Measurements from ENCODE around the gene CSMD2.

CSMD2 gene

DNA sequence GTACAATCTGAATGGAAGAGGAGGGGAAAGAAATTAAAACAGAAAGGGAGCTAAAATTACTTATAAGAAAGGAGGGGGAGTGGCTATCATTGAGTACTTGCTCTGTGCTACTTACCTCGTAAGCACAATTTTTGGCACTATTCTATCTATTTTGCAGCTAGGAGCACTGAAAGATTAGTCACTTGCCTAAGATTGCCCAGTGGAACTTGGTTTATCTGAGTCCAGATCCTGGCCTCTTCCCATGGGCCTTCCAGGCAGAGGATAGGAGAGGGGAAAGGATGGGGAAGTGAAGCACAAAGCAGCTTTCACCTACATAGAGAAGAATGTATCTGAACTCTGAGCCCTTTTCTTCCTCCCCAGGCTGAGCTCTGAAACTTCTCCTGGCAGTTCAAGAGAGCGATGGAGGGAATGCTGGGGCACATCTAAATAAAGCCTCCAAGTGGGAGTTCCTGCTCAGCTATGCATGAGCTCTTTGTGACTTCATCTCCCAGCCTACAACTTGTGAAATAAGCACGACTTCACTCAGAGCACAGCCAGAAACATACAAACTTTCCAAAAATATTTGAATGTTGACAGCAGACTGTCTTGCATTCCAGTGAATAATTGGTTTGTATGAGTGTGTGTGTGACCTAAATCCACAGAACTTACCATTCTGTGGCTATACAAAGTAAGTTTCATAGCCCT lies 271.7 kb downstream of the CSMD2 start:
- DNase-seq, result no peak

- DNase-seq, result no peak
These were observed 278.5 kb downstream of the CSMD2 start for GRCh38 chr1:33886496-33886895.

GRCh38 chr1:33880305-33880704 lies 284.7 kb downstream of the CSMD2 start:
- no peak for DNase-seq

- DNase-seq, result no peak
These were observed 286.6 kb downstream of the CSMD2 start for GRCh38 chr1:33878392-33878791.

DNA sequence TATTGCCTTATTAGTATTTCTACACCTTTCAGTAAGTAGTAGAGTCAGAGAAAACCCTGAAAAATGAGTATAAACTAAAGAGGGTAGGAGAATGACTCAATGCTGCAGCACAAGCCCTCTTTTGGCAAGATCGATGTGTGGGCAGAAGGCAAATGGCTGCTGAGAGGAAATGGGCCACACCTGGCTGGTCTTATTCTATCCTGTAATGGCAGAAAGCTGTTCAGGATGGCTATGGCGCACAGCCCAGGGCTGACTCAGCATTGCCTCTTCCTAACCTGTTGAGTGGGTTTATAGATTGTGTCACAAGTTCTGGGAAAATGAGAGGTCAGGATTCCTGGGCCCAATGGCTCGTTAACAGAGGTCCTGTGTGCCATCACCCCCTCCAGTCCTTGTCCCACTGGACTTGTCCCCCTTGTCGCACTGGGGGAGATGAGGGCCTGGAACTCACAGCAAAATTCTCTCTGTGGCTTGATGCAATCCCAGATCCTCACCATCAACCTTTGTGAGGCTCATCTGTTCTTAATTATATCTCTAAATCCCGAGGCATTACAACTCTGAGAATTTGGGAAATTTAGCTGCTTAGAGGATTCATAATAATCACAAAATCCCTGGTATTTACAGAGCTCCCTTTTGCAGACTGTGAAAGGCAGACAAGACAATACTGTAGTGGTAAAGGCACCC lies 287.9 kb downstream of the CSMD2 start:
- DNase-seq, result no peak

DNA sequence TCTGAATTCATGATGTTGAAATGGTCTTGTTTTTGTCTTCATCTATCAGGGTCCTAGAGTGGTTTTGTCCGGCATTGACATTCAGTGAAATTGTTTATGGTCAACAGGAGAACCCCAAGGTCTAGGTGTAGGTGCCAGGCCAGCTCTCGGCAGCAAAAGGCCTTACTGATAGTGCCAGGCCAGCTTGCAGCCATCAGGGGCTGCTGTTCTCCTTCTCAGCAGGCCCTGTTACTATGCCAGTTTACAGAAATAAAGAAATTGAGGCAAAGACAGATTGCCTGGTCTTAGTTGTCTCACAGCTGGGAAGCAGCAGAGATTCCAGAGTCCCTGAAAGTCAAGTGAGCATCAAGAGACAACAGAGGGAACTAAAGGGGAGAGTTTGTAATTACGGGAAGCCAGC lies 289.2 kb downstream of the CSMD2 start:
- DNase-seq, result no peak

- DNase-seq, result no peak
These were observed 290.4 kb downstream of the CSMD2 start for GRCh38 chr1:33874636-33875035.

- DNase-seq, result no peak
These were observed 292.3 kb downstream of the CSMD2 start for GRCh38 chr1:33872683-33873082.

- no peak for DNase-seq
These were observed 292.8 kb downstream of the CSMD2 start for GRCh38 chr1:33872275-33872674.

GRCh38 chr1:33867684-33868083 lies 297.3 kb downstream of the CSMD2 start:
- no peak for DNase-seq

DNA sequence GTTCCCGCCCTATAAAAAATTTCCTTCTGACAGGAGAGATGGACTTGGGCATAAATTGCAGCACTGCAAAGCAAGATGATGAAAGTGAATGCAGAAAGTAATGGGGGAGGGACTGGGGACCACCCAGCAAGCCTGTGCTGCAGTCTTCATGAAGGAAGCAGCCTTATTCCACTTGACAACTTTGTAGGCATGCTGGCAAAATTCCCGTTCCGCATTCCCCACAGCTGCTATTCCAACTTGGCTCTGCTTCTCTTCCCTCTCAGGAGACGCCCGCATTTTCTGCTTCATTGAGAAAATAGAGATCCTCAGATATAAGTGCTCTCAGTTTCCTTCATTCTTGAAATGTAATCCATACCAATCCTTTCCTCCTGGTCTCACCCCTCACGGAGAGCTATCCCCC lies 298.7 kb downstream of the CSMD2 start:
- no peak for DNase-seq

- DNase-seq, result no peak
These were observed 300.3 kb downstream of the CSMD2 start for GRCh38 chr1:33864460-33865389.

DNA sequence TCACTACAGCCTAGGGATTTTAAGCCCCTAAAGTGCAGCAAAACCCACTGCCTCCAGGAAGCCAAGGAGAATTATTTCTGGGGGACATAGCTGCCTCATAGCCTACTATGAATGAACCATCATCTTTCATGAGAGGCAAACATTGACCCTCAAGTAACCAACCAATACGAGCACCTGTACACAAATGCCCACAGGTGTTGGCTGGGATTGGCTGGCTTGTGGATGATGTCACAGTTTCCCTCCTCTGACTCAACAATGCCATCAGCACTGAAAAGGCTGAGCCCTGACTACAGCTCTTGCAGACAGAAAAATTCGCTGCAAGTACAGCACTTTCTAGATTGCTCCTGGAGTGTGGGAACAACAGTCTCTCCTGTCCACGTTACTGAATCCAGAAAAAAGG lies 301.3 kb downstream of the CSMD2 start, which contains the start of gene HMGB4:
Gene HMGB4 (plus strand): TSS at position 301 of the 400 bp plus-strand sequence. CDS start 113 bp downstream, outside the sequence.
- no peak for DNase-seq

DNA sequence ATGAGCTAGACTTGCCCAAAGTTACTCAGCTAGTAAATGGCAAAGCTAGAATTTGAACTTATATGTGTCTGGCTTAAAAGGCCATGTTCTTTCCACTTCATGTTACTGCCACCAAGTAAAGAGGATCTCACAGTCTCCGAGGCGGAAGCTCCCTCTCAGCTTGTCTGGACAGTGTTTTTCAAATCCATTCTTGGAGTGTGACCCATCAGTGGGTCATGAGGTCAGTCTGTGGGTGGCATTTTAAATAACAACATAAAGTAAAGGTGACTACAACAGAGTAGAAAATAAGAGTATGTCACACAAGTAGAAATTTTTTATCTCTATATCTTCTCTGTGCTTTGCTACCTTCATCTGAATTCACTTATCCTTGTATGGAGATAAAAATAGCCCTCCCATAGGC lies 304.4 kb downstream of the CSMD2 start:
- DNase-seq, result no peak

DNA sequence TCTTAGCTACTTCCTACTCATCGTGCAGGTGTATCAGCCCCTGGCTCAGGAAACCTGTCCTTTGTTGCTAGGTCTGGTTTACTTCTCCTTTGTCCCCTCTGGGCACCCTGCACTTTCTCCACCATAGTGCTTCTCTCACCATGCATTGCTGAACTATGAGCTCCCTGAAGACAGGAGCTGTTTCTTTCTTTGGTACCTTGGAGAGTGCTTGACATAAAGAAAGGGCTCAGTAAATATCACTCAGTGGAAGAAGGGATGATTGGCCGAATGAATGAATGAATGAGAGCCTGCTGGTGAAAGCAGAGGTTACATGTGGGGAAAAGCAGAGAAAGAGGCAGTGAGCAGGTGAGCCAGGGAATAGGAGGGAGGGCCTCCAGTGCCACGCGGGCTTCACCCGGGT lies 310.9 kb downstream of the CSMD2 start:
- no peak for DNase-seq

GRCh38 chr1:33853431-33853830 lies 311.6 kb downstream of the CSMD2 start:
- DNase-seq, result no peak

GRCh38 chr1:33852711-33853110 lies 312.3 kb downstream of the CSMD2 start:
- no peak for DNase-seq

DNA sequence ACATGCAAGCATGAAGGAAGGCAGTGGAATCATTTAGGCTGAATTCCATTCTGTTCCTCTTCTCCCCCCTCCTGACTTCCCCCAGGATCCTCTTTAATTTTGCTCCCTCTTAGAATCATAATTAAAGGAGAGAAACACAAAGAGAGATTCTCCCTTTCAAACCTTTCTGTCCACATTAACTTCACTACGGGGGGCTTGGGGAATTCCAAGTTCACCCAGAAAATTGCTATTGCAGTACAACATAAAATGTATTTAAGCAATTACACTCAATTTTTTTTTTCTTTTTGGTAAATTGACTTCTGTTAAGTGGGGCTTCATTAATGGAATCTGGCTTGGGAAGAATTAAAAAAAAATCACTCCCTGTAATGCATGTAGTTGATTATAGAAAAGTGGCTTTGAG lies 314.5 kb downstream of the CSMD2 start:
- DNase-seq, result no peak

DNA sequence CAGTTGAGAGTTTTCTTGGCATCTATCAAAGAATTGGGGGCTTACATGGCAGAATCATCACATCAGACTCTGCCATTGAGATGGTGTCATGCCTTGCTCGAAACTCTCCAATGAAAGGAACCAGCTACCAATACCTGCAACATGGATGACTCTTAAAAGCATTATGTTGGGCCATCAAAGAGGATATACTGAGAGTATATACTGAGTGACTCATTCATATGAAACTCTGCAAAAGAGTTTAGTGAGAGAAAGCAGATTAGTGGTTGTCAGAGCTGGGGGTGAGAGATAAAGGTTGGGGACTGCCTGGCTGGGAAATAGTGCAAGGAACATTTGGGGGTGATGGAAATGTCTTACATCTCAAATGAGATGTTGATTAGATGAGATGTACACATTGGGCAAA lies 315.8 kb downstream of the CSMD2 start:
- no peak for DNase-seq

DNA sequence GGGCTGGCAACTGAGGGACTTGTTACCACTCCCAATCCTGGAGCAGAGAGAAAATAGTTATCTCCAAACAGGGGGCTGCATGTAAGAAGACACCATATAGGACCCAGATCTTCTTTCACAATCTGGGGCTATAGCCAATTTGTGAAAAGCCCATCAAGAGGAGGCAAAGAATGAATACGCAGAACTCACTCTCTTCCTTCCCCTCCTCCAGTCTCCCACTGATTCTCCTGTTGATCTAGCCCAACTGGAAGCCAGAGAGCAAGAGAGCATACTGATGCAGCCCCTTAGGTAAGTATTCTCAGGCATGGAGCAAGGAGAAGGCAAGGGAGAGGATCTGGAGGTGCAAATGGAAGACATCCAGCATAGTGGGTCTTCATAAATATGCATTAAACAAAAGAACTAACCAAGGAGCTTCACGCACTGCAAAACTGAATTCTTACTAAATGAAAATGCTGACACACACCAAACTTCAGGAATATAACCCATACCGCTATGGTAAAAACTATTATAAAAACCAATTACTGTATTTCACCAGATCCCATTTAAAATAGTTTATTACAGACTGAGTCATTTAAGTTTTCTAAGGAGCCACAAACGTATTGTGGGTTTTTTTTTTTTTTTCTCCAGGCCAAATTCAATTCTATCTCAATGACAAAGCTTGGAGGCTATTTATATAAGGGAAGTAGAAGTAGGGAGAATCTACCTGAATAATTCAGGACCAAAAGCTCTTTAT lies 316.7 kb downstream of the CSMD2 start:
- DNase-seq, result no peak

DNA sequence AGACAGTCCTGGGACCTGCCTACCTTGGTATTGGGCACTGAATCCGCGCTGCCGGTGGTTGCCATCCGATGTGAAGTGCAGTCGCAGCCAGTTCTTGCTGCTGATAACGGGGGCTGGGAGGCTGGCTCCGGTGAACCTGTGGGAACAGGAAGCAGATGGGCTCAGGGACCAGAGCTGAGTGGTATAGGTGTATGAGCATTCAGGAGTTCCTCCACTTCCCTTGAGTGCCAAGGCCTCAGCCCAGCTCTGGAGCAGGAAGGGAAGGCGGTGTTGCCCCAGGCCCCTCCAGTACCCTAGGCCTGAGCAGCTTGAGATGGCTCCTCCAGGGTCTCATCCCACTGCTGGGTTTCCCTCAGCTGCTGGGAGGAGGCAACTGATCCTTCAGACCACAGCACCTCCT lies 318.2 kb downstream of the CSMD2 start:
- DNase-seq, result no peak

GRCh38 chr1:33844166-33844565 lies 320.9 kb downstream of the CSMD2 start:
- DNase-seq, result no peak

GRCh38 chr1:33842348-33842747 lies 322.7 kb downstream of the CSMD2 start:
- DNase-seq, result no peak

All from GF-D8 (cell line).